PFSK-1 (cell line): ENCODE measurements around the gene ITGA11.

Experiments used
- FOXP2 ChIP-seq: optimal IDR thresholded peaks from 2 replicates; pipeline ENCODE3; 2011; ENCODE audit warnings: borderline replicate concordance, control low read depth, inconsistent platforms; ENCODE audit not compliant: insufficient read depth; ENCODE audit errors: extremely low read length, extremely low read depth
- POLR2AphosphoS5 ChIP-seq: IDR thresholded peaks from 2 replicates; pipeline ENCODE4 v1.6.1; 2012; ENCODE audit warnings: low read depth, mild to moderate bottlenecking, control low read depth, low read length, moderate library complexity
- SIN3A ChIP-seq: IDR thresholded peaks from 2 replicates; pipeline ENCODE4 v1.6.1; 2012; ENCODE audit warnings: mild to moderate bottlenecking, low read length, moderate library complexity, borderline replicate concordance; ENCODE audit not compliant: insufficient read depth
- TAF1 ChIP-seq: IDR thresholded peaks from 2 replicates; pipeline ENCODE4 v1.6.1; 2012; ENCODE audit warnings: low read length, control low read depth, borderline replicate concordance; ENCODE audit not compliant: insufficient read depth
- TF ChIP-seq, protein P1 (sequence below), 2 experiments: IDR thresholded peaks; 2 replicates each; pipeline versions ENCODE4 v1.6.1 to v1.8.0; 2011 to 2012; ENCODE audit warnings: low read depth in 2 of 2, low read length in 2 of 2, control low read depth in 1 of 2, inconsistent platforms in 1 of 2, mild to moderate bottlenecking in 1 of 2, moderate library complexity in 1 of 2; ENCODE audit not compliant: insufficient read depth in 1 of 2

ITGA11 gene

DNA sequence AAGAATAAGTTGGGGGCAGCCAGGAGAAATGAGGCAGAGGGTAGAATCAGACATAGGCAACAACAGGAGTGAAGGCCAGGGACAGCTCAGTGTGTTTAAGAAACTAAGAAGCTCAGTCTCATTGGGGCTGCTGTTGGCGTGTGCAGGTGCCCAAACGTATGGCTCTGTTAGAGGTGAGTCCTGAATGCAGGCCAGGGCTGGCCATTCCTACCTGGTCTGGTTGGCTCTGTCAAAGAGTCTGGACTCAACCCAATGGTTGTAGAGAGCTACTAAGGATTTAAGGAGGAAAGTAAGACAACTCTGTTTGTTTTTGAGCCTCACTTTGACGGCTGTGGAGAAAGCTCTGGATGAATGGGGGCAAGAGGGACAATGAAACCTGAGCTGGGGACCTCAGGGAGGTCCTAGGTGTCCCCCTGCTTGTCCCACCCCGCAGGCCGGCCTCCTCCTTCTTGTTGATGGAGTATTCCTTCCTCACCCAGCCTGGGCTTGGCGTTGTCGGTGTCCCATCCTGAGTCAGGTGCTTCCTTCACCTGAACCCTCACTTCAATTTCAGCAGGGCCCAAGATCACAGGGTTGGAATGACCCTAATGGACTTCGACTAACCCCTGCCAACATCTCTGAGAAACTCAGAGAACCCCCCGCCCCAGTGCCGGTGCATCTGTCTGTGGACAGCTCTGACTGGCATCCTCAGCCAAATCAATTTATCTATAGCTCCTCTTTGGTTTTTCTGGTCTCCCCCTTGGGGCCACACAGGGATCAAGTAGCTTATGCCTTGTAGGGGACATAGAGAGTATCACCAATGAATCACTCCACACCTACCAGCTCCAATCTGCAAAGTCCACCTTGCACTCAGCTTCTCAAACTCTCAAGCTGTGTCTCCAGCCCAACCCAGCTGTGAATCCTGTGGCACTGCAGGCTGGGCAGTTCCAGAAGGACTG lies 8.3 kb downstream of the ITGA11 start:
- TF ChIP-seq, protein P1, sequence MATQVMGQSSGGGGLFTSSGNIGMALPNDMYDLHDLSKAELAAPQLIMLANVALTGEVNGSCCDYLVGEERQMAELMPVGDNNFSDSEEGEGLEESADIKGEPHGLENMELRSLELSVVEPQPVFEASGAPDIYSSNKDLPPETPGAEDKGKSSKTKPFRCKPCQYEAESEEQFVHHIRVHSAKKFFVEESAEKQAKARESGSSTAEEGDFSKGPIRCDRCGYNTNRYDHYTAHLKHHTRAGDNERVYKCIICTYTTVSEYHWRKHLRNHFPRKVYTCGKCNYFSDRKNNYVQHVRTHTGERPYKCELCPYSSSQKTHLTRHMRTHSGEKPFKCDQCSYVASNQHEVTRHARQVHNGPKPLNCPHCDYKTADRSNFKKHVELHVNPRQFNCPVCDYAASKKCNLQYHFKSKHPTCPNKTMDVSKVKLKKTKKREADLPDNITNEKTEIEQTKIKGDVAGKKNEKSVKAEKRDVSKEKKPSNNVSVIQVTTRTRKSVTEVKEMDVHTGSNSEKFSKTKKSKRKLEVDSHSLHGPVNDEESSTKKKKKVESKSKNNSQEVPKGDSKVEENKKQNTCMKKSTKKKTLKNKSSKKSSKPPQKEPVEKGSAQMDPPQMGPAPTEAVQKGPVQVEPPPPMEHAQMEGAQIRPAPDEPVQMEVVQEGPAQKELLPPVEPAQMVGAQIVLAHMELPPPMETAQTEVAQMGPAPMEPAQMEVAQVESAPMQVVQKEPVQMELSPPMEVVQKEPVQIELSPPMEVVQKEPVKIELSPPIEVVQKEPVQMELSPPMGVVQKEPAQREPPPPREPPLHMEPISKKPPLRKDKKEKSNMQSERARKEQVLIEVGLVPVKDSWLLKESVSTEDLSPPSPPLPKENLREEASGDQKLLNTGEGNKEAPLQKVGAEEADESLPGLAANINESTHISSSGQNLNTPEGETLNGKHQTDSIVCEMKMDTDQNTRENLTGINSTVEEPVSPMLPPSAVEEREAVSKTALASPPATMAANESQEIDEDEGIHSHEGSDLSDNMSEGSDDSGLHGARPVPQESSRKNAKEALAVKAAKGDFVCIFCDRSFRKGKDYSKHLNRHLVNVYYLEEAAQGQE (IDR thresholded peaks at IDR 0.05; ENCODE audit: insufficient read depth in 1 of 2, low read depth in 2 of 2, low read length in 2 of 2): no peak
- no peak for TF ChIP-seq FOXP2

DNA sequence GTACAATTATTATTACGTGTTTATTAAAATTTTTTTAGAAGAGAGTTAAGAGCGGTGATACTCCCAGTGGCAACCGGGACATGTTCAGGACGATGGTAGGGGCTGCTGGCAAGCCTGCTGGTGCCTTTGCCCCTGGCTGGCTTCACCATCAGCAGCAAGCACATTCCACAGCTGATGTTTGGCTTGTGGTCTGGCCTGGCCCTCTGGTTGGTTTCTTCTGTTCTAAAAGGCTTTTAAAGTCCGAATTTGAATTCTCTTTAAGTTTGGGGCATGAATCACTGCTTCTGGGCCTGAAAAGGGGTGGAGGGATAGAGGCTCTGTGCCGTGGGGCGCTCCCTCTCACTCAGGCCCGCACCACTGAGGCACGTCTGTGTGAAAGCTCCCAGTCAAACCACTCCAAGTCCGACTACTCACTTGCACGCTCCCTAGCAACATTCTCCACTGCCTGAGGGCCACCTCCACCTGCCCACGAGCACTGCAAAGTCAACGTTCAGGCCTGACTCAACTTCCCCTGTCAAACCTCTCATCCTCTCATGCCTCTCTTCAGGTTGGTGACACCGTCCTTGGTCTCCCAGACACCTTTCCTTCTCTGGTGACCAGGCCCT lies 10.1 kb downstream of the ITGA11 start:
- no peak for TF ChIP-seq POLR2AphosphoS5
- TF ChIP-seq FOXP2: no peak
- TF ChIP-seq, protein P1 (IDR thresholded peaks at IDR 0.05; ENCODE audit: insufficient read depth in 1 of 2, low read depth in 2 of 2, low read length in 2 of 2): no peak
- TF ChIP-seq TAF1: no peak
- TF ChIP-seq SIN3A: no peak

- TF ChIP-seq POLR2AphosphoS5 (no peak), SIN3A (no peak), TAF1 (no peak), FOXP2 (no peak)
- TF ChIP-seq, protein P1 (IDR thresholded peaks at IDR 0.05; ENCODE audit: insufficient read depth in 1 of 2, low read depth in 2 of 2, low read length in 2 of 2): no peak
Observed at GRCh38 chr15:68421115-68421551, 10.8 kb downstream of the ITGA11 start.

GRCh38 chr15:68420186-68420684 lies 11.7 kb downstream of the ITGA11 start:
- no peak for TF ChIP-seq FOXP2
- no peak for TF ChIP-seq TAF1
- TF ChIP-seq, protein P1 (IDR thresholded peaks at IDR 0.05; ENCODE audit: insufficient read depth in 1 of 2, low read depth in 2 of 2, low read length in 2 of 2): no peak
- no peak for TF ChIP-seq POLR2AphosphoS5
- TF ChIP-seq SIN3A: no peak
